ENCODE data around the gene GABRD.

Gene GABRD

DNA sequence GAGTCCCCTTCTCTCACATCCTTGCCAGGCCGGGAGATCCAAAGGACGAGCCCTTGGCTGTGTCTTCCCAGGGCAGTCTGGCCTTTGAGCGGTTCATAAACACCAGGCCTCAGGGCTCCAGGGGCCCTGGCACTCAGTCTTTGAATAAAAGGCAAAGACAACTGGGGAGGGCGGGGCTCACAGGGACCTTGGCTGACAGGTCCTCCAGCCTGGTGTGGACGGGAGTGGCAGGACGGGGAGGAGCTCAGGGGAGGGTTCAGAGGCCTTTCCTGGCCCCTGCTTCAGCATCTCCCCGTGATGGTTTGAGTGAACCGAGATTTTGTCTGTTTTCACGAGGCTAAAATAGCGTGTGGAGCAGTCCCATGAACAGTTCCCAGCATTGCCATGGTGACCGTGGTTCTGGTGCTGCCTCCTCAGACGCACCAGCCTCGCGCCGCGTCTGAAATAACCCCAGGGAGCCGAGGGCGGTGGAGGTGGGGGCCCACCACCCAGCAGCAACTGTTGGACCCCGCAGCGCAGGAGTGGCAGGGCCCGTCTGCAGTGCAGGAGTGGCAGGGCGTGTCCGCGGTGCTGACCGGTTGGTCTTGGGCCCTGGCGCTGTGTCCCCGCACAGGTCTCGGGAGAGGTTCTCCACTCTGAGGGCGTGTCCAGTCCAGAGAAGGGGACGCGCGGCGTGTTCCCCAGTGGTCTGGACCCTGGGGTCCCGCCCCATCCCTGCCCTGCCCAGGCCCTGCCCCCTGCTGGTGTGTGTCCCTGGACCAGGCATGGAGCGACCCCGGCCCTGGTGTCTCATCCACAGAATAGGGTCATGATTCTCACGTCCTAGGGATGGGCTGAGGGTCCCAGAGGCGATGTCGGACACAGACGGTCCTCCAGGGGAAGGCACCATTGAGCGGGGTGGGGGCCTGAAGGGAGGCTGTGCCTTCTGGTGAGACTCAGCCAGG lies 24.0 kb downstream of the GABRD start:
- DNase-seq, result no peak

DNA sequence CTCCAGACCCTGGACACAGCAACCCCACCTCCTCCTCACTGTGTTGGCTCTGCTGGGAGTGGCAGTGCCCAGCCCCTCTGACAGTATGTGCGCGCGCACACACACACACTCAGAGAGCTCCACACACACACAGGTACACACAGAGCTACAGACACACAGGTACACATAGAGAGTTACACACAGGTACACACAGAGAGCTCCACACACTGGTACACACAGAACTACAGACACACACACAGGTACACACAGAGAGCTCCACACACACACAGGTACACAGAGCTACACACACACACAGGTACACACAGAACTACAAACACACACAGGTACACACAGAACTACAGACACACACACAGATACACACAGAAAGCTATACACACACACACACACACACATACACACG lies 24.7 kb downstream of the GABRD start:
- DNase-seq, result no peak

DNA sequence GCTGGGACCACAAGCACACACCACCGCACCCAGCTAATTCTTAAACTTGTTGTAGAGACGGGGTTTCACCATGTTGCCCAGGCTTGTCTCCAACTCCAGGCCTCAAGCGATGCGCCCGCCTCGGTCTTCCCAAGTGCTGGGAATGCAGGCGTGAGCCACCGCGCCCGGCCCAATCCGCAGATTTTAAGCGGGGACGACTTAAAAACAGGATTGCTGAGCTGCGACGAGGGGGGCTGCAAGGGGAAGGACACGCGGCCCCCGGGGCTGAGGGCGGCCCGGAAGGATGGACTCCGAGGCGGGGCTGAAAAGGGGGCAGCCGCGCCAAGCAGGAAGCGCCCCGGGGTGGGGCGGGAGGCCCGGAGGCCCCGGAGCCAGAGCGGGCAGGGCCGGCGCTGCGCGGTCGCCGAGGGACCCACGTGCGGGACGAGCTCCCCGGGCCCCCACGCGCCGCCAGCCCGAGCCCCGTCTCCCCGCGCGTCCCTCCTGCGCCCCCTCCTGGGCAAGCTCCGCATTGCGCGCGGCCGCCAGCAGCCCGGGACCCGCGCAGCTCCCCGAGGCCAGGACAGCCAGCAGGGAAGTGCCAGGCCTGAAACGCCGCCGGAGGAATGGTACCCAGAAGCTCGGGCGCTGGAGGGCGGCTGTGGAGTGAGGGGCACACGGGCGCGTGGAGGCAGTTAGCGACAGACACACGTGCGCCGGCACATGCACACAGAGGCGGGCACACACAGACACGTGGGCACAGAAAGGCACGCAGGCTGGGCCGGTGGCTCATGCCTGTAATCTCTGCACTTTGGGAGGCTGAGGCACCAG lies 25.6 kb downstream of the GABRD start:
- no peak for DNase-seq

DNA sequence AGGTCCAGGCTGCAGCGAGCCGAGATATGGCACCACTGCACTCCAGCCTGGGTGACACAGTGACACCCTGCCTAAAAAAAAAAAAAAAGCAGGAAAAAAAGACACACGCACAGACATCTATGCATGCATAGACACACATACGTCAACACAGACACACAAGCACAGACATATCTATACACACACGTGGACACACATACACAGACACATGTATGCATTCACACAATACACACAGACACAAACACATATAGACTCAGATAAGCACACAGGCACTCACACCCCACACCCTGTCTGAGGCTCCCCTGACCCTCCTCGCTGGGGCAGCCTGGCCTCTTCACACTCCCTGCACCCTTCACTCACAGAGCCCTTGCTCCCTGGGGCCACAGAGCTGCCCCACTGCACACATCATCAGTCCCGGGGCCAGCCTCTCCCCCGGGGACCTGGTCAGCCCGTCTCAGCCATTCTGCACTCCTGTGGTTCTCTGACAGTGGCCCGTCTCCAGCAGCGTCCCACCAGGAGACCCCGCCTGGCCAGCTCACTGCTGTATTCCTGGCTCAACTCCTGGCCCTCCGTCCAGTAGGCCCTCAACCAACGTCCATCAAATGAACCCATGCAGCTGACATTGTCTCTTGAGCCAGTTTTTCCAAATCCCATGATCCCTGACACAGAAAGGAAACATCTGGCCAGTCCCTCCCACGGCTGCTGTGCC lies 26.5 kb downstream of the GABRD start:
- DNase-seq, result no peak

DNA sequence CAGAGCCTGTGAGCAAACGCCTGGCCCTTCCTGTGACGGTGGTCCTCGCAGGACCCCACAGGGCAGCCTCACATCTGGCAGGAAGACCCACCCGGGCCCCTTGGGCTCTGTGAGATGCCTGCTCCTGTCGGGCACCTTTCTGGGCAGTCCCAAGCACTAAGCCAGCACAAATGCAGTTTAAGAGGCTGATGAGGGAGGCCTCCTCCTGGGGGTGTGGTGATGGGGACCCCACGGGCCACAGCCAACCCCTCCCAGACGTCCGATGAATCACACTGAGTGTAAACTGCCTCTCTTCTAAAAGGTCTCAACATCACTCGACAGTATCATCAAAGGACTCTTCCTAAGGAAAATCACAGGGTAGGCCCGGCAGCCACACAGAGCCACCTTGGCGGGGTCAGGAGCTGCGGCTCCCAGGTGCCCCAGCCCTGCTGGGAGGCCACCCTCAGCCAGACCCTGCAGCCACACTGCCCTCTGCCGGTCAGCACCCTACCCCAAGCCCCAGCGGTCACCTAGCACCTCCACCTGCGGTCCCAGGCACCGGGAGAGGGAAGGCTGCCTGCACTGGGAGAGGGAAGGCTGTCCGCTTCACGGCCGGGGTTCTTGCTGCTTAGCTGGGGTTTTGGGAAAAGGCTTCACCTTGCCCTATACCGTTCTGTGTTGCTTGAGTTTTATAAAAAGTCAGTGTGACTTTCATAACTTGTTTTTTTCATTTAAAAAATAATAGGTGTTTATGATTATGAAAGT lies 27.2 kb downstream of the GABRD start:
- no peak for DNase-seq

DNA sequence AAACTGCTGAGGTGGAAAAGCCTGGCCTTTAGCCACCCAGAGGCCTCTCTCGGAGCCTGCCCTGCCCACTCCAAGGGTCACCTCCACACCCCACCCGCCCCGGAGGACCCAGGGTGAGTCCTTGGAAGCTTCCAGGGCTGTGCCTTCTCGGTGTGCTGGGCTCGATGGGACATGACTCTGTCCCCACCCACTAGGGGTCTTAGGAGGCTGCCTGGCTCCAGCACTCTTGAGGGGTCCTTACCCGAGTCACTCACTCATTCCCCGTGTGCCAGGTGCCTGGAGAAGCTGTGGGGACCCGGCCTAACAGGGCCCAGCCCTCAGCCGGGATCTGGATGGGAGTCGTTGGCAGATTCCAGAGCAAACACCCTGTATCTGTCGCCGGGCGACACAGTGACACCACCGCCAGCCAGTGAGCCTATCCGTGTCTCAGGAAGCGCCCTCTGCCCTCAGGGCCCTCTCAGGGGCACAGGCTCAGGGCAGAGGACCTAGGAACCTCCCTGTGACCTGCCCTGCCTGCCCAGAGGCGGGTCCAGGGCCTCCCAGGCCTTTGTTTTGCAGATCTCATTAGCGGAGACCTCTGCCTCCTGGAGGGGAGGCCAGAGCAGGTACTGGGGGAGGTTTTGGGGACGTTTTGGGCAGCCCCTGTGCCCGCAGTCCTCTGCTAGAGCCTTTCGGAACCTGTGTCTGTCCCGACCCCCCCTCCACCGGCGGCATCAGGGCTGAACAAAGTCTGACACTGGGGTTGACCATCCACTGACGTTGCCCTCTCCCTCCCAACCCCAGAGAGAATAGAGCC lies 28.0 kb downstream of the GABRD start:
- no peak for DNase-seq

DNA sequence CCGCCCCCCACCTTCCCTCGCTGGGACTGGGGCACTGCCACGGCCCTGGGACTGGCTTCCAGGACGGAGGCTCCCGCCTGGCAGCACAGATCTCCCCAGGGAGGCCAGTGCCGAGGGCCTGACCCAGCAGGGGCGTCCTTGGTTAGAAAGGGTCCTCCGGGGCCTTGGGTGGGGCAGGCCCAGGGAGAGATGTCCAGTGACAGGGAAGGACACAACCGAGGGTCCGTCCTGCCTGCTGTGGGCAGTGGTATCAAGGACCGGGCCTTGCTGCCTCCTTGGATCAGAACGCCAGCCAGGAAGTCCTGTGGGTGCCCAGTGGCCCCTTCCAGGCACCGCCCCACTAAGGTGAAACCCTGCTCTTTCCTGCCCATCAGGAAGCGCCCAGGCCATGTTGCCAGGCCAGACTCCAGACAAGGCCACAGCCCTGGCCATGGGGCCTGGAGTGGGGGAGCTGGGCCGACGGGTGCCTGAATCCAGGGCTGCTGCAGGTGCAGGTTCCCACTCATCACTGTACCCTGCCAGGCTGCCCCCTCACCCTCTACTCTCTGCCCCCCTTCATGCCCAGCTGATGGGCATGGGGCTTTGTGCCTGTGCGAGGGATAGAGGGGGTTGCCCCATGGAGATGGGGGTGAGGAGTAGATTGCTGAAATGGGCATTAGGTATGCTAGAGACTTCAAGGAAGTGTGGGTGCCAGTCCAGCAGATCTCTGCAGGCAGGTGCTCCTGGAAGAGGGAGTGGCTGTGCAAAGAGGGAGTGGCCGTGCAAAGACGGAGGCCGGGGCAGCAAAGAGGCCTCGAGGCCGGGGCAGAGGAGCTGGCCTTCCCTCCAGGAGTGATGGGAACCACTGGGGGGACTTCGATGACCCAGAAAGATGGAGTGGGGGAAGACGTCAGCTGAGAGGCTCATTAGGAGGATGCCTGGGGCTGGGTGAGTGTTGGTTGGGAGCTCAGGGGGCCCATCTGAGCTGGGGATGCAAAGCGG lies 28.9 kb downstream of the GABRD start:
- no peak for DNase-seq

DNA sequence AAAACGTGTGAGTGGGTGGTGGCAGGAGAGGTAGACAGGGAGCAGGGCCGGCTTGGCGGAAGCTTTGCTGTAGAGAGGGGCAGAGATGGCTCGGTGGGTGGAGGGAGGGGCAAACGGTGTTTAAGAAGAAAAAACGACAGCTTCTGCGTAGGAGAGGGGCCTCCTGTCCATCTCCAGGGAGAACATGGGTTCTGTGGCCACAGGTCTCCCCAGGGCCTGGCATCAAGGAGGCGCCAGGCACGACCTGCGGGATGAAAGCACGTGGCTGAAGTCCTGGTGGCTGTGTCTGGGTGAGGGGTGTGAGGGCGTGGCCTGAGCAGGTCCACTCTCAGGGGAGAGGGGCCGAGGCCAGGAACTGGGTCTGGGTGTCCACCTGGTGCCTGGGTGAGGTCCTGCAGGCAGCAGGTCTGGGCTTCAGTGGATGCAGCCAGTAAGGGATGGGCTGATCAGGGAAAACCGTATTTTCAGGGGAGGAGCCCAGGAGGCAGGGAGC lies 30.1 kb downstream of the GABRD start:
- no peak for DNase-seq

DNA sequence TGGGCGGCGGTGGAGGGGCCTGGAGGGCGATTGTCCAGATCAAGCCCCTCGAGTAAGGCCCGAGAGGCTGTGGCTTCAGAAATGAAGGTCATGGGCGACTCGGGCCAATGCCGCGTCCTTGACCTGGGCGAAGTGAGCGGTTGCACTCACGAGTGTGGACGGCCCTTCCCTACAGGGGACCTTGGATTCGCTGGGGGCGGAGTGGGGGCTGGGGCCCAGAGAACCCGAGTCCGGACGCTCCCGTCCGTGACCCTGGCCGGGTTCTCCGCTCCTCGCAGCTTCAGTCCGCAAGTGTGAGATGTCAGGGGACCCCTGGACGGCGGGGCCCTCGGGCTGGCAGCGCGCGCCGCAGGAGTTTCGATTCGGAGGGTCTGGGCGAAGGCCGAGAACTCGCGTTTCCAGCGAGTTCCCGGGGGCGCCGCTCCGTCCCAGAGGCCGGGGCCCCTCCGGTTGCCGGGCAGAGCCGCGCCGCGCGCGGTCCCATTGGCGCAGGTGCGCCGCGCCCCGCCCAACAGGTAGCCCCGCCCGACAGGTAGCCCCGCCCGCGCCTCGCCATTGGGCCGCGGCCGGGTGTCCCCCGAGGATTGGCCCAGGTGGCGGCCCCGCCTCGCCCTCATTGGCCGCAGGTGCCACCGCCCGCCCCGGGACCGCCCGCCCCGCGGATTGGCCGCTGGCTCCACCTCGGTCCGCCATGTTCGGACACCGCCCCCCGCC lies 30.7 kb downstream of the GABRD start, which contains the start of gene PRKCZ:
Gene PRKCZ (plus strand): TSS at position 694 of the 714 bp plus-strand sequence. CDS start 220 bp downstream, outside the sequence.
- no peak for DNase-seq

DNA sequence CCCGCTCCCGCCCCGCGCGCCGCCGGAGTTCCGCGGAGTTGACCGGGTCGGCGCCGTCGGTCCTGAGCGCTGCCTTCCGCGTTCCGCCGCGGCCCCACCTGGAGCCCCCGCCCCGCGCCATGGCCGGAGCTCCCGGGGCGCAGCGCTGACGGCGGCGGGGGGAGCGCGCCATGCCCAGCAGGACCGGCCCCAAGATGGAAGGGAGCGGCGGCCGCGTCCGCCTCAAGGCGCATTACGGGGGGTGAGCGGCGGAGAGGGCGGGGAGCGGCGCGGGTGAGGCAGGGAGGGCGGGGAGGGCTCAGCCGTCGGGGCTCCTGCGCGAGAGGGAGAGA lies 31.3 kb downstream of the GABRD start:
- no peak for DNase-seq

DNA sequence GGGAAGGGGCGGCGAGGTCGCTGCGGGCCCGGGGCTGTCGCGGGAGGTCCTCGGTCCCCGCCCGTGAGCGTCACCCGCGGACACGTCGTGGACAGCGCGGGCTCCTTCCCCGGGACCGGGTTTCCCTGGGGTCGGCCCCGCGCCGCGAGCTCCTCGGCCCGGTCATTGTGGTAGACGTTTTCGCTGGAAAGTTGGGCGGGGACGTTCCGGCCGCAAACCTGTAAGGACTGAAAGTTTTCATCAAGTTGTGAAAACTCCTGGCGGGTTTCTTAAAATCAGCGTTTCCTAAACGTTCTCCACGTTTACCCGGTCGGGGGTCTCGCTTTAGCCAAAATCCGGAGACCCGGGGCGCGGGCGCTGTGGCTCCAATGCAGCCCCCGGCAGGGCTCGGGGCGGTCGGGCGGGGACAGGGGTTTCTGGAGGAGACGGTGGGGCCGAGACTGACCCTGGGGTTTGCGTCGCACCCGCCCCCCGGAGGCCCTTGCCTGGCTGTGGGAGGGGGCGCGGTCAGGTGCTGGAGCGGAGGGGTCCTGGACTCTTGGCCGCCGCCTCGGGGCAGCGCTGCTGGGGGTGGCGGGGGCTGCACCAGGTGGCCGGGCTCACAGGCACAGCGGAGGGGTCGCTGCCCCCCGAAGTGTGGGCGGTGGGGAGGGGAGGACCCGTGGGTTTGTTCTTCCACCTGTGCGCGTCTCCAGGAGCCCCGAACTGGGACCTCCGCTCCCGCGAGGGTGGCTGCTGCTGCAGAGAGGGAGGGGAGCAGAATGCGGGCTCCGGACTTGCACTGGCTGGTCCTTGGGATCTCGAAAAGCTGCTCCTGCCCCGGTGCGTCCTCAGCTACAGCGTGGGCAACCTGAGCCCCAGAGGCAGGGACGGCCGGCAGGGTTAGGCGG lies 31.9 kb downstream of the GABRD start:
- DNase-seq, result no peak

DNA sequence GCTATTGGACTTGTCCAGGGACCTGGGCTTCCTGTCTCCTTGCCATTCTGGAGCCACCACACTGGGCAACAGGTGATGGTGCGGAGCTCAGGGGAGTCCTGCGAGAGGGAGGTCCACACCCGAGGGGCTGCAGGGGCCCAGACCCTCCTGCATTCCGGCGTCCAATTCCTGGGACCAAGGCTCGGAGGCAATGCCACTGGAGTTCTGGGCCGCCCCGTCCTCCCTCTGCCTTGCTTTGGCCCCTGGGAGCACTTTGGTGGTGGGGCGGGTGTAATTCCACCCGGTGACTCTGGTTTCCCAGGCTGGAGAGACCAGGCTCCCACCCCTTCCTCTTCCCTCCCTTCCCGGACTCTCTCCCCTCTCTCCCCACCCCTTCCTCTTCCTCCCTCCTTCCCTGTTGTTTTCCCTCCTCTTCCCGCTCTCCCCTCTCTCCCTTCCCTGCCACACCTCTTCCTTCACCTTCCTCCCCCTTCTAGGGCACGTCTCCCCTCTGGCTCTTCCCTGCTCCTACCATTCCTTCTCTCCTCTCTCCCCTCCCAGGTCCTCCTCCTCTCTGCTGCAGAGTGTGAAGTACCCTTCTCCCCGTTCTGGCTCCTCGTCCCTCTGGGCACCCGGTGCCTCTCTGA lies 33.0 kb downstream of the GABRD start:
- DNase-seq, result no peak

DNA sequence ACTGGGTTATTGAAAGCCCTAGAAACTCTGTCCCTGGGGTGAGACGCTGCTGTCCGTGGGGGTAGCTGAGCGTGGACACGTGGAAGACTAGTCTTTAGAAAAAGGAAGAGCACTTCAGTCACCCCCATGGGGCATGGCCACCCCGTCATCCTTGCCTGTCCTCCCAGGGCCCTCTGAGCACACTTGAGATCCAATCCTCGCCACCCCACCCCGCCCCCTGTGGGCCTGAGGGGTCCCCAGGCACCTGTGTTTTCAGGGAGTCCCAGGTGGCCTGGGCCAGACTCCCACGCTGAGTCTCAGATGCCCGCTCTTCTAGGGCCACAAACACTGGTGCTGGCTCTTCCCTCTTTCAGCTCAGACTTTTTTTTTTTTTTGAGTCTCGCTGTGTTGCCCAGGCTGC lies 33.6 kb downstream of the GABRD start:
- DNase-seq, result no peak

DNA sequence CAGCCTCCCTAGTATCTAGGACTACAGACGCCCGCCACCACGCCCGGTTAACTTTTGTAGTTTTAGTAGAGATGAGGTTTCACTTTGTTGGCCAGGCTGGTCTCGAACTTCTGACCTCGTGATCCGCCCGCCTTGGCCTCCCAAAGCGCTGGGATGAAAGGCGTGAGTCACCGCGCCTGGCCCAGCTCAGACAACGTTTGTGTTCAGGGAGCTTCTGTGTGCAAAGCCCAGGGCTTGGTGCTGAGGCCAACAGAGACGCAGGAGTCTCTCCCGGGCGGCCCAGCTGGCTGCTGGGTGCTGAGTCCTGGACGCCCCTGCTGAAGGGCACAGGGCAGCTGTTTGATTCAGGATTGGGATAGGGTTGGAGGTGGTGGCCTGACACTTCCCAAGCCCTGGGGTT lies 34.1 kb downstream of the GABRD start:
- no peak for DNase-seq

DNA sequence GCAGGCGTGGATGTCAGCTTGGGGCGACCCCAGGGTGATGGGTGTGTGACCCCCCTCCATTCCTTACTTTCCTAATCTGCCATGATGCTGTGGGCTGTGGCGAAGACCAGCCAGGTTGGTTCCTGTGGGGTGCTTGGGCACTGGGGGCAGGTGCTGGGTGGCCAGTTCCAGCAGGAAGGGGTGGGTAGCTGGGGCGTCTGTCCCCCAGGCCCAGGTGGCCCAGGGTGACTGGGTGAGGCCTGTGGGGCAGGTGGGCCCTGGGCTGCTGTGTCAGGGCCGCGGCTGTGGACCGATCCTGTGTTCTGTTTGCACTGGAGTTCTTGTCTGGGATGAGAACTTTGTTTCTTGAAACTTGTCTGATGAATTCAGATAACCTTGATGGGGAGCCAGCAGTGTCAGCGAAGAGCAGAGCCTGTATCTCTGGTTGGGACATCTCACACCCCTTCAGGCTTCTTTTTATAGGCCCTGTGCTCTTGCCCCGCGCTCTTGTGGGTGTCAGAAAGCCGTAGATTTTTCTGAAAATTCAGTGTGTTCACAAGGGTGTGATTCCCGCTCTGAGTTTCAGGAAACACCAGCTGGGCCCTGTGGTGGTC lies 34.7 kb downstream of the GABRD start:
- DNase-seq, result no peak

DNA sequence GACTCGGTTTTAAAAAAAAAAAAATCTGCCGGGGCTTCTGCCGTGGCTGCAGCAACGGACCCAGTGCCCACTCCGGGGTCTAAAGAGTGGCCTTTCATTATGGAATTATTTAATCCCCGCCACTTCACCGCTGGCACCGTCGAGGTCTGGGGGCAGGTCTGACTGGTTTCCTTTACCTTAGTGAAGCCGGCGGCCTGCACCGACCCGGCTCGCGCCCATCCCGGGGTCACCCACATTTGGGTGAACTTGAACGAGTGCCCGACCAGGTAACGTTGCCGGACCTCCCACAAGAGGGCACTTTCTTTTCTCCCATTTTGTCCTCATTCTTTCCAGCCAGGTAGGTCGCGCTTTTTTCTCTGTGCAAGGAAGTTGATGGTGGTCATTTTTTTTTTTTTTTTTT lies 35.4 kb downstream of the GABRD start:
- no peak for DNase-seq

DNA sequence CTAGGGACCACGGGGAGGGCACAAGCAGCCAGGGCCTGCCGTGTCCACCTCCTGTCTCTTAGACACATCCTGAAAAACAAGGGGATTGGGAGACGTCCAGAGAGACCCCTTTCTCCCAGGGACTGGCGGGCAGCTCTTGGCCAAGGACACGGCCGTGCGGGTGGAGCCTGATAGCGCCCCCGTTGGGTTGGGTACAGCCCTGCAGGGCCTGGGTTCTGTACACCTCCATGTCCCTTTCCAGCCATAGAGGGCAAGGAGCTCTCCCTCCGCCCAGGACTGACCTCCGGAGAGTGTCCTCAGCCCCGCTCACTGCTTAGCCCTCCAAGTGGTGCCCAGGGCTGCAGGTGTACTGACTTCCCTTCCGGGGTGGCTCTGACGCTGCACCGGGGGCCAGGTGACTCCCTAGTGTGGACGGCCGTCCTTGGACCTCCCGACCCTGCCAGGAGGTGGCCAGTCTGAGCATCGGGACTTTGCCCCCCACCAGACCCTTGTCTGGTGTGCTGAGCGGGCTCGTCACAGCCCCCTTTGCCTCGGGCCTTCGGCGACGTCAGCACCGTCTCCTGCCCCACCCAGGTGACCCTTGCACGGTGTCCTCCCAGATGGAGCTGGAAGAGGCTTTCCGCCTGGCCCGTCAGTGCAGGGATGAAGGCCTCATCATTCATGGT lies 36.9 kb downstream of the GABRD start:
- no peak for DNase-seq
